ENCODE measurements around the gene PIANP. TPM values are rescaled to one million over a fixed set of nuclear protein-coding genes. Genes with fewer than 3 reads are reported as not detected.

The PIANP gene
- total RNA-seq, 1 donor from 2014 or later, result 0.32 TPM

- peak overlapping the region; percentile 62 for H3K4me2 ChIP-seq
- H3K27ac Mint-ChIP-seq, result no peak overlapping the region
- H3K4me1 Mint-ChIP-seq, result peaks cover 27% of the 10 kb centered on the region
- TF ChIP-seq EZH2phosphoT487 (IDR thresholded peaks at IDR 0.05) (no peak), EZH2 (IDR thresholded peaks at IDR 0.05) (no peak)
- TF ChIP-seq, protein P1, sequence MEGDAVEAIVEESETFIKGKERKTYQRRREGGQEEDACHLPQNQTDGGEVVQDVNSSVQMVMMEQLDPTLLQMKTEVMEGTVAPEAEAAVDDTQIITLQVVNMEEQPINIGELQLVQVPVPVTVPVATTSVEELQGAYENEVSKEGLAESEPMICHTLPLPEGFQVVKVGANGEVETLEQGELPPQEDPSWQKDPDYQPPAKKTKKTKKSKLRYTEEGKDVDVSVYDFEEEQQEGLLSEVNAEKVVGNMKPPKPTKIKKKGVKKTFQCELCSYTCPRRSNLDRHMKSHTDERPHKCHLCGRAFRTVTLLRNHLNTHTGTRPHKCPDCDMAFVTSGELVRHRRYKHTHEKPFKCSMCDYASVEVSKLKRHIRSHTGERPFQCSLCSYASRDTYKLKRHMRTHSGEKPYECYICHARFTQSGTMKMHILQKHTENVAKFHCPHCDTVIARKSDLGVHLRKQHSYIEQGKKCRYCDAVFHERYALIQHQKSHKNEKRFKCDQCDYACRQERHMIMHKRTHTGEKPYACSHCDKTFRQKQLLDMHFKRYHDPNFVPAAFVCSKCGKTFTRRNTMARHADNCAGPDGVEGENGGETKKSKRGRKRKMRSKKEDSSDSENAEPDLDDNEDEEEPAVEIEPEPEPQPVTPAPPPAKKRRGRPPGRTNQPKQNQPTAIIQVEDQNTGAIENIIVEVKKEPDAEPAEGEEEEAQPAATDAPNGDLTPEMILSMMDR (IDR thresholded peaks at IDR 0.05), result no peak
- H3K36me3 ChIP-seq, result no peaks in the 10 kb centered on the region
- H3K36me3 Mint-ChIP-seq, result peaks cover 4% of the 10 kb centered on the region
- peaks cover 17% of the 10 kb centered on the region for H3K27me3 ChIP-seq
- DNase-seq (ENCODE audit: low spot score), result peak; percentile 66
- H3K4me3 Mint-ChIP-seq, result peak overlapping the region; percentile 68
- peaks cover 24% of the 10 kb centered on the region for H3K27me3 Mint-ChIP-seq (ENCODE audit: insufficient read depth, low read depth)
- H3K27ac ChIP-seq, result no peak overlapping the region
- no peaks in the 10 kb centered on the region for H4K20me1 ChIP-seq (ENCODE audit: low read depth)
- no peak overlapping the region for H2AFZ ChIP-seq (replicated peaks)
- no peaks in the 10 kb centered on the region for H3K9me3 ChIP-seq (ENCODE audit: low read depth)
- H3K4me3 ChIP-seq, result peak overlapping the region; percentile 16
- H3K79me2 ChIP-seq (ENCODE audit: low read depth), result peaks cover 17% of the 10 kb centered on the region
- H3F3A ChIP-seq (ENCODE audit: low read depth), result peaks cover 37% of the 10 kb centered on the region
- H3K9me3 Mint-ChIP-seq, result peaks cover 2% of the 10 kb centered on the region
- no peak overlapping the region for H3K9ac ChIP-seq
- H3K4me1 ChIP-seq, result peaks cover 18% of the 10 kb centered on the region
Observed at GRCh38 chr12:6703631-6704030, 3.0 kb upstream of the PIANP start.

- Histone ChIP-seq H3K9ac (no peak overlapping the region), H3K36me3 (no peaks in the 10 kb centered on the region), H3K27me3 (peaks cover 17% of the 10 kb centered on the region), H3F3A (ENCODE audit: low read depth) (peaks cover 49% of the 10 kb centered on the region), H3K4me2 (peak overlapping the region; percentile 91), H4K20me1 (ENCODE audit: low read depth) (no peaks in the 10 kb centered on the region), H3K4me1 (peaks cover 20% of the 10 kb centered on the region), H3K27ac (no peak overlapping the region), H3K79me2 (ENCODE audit: low read depth) (peaks cover 19% of the 10 kb centered on the region), H3K9me3 (ENCODE audit: low read depth) (no peaks in the 10 kb centered on the region), H3K4me3 (peak overlapping the region; percentile 96), H2AFZ (replicated peaks) (peak overlapping the region; percentile 75)
- Mint-ChIP-seq H3K4me1 (peaks cover 34% of the 10 kb centered on the region), H3K4me3 (peak overlapping the region; percentile 93), H3K27me3 (ENCODE audit: insufficient read depth, low read depth) (peaks cover 26% of the 10 kb centered on the region), H3K36me3 (peaks cover 4% of the 10 kb centered on the region), H3K9me3 (peaks cover 2% of the 10 kb centered on the region), H3K27ac (peak overlapping the region; percentile 84)
- no peak for DNase-seq (ENCODE audit: low spot score)
- TF ChIP-seq EZH2 (IDR thresholded peaks at IDR 0.05), result no peak
- TF ChIP-seq EZH2phosphoT487 (IDR thresholded peaks at IDR 0.05), result no peak
- TF ChIP-seq, protein P1 (IDR thresholded peaks at IDR 0.05), result no peak
Observed at GRCh38 chr12:6701078-6701768, 608 bp upstream of the PIANP start.

DNA sequence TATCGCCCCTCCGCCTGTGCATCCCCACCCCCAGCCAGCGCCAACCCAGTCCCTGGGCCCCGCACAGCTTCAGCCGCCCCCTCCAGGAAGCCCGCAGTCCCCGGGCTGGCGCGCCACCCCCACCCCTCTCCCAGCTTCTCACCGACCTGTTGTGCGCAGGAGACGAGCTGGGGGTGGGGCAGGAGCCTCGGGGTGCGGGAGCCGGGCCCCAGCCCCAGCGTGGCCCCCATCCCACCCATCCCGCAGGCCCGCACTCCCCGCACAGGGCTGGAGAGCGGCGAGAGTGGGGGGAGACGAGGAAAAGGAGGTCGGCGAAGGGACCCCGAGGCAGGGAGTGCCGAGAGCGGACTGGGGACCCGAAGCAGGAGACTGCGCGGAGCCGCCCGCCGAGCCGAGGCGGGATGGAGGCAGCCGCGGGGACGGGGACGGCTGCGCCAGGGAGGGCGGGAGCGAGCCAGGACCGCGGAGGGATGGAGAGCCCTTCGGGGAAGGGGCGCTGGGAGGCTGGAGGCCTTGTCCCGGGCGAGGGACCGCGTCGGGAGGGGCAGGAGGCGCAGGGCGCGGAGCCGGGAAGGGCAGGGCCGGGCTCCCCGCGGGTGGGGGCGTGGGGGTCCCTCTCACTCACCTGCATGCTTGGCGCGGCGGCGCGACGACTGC lies 498 bp downstream of the PIANP start:
- Histone ChIP-seq H3K4me3 (peak overlapping the region; percentile 96), H3F3A (ENCODE audit: low read depth) (peaks cover 49% of the 10 kb centered on the region), H3K9me3 (ENCODE audit: low read depth) (no peaks in the 10 kb centered on the region), H3K27me3 (peaks cover 17% of the 10 kb centered on the region), H3K4me2 (peak overlapping the region; percentile 91), H3K4me1 (peaks cover 20% of the 10 kb centered on the region), H3K36me3 (no peaks in the 10 kb centered on the region), H2AFZ (replicated peaks) (peak overlapping the region; percentile 93), H3K79me2 (ENCODE audit: low read depth) (peaks cover 19% of the 10 kb centered on the region), H3K27ac (no peak overlapping the region), H4K20me1 (ENCODE audit: low read depth) (no peaks in the 10 kb centered on the region), H3K9ac (peak overlapping the region; percentile 50)
- Mint-ChIP-seq H3K27ac (peak overlapping the region; percentile 91), H3K36me3 (peaks cover 8% of the 10 kb centered on the region), H3K27me3 (ENCODE audit: insufficient read depth, low read depth) (peaks cover 25% of the 10 kb centered on the region), H3K9me3 (peaks cover 2% of the 10 kb centered on the region), H3K4me3 (peak overlapping the region; percentile 88), H3K4me1 (peaks cover 32% of the 10 kb centered on the region)
- DNase-seq (ENCODE audit: low spot score), result peak; percentile 74
- TF ChIP-seq, protein P1 (IDR thresholded peaks at IDR 0.05), result no peak
- TF ChIP-seq EZH2 (IDR thresholded peaks at IDR 0.05), result no peak
- no peak for TF ChIP-seq EZH2phosphoT487 (IDR thresholded peaks at IDR 0.05)

Measured in neural progenitor cell (in vitro differentiated cells).